Measurements from ENCODE around the gene DYNC1LI2. TPM values are rescaled to one million over a fixed set of nuclear protein-coding genes. Genes with fewer than 3 reads are reported as not detected.
"Not testable (repeated sequence)": the region's sequence is repeated elsewhere in the genome, so short reads cannot be mapped to it uniquely, and the experiment has no call there.

Gene DYNC1LI2
- polyA plus RNA-seq (ENCODE audit: insufficient read length in 3 of 3) = 100 to 1,000 TPM in 1 of 3 donors, 10 to 100 TPM in 2; 96.3 to 104 (median 97.4) TPM

DNA sequence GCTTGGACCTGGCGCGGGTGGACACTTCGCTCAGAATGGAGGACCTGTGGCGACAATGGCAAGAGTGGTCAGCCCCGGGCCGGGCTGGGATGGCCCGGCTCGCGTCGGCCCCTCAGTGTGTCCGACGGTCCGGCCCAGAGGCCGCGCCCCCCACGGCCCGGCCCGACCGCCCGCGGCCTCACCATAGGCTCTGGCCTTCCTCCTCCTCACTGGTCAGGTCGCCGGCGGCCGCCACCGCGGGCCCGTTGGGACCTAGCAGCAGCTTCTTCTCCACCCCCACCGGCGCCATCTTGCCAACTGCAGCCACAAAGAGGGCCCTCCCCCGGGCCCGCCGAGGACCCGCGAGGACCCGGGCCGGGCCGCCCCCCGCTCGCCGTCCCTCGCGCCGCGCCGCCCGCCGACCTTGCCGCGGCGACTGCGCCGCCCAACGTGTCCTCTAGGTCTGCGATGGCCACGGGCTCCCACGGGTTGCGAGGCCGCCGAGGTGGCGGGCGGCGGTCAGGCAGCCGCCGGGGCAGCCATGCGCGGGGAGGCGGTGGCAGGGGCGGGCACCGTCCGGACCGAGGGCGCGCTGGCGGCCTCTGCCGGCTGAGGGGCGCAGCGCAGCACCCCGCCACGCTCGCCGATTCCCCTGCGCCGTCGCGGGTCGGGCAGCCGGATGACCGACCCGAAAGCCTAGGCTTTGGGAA lies at the start of gene DYNC1LI2:
DYNC1LI2 (minus strand) TSS at position 307 of the 689 bp plus-strand sequence; CDS start at position 289, 18 bp downstream.
- DNase-seq (ENCODE audit: low read depth in 3 of 3, low spot score in 2 of 3) = peak in 2 of 3 donors; percentile 45 to 51

DNA sequence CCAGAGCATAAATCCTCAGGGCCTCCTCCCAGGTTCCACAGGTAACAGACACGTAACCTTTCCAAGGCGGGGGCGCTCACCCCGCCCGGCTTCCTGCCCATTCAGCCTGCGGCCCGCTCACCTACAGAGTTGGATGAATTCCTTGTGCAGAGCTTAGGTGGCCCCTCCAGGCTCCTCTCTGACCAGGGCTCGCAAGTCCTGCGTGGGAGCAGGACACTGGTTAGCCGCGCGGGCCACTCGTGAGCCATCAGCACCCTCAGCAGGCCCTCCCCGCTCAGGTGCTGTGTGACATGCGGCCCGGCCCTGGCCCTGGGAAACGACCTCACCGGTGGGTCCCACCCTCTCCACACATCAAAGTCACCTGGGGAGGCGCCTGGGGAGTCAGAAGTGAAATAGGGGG lies 49.4 kb upstream of the DYNC1LI2 start:
- no peak for DNase-seq (ENCODE audit: low read depth in 3 of 3, low spot score in 2 of 3)

DNA sequence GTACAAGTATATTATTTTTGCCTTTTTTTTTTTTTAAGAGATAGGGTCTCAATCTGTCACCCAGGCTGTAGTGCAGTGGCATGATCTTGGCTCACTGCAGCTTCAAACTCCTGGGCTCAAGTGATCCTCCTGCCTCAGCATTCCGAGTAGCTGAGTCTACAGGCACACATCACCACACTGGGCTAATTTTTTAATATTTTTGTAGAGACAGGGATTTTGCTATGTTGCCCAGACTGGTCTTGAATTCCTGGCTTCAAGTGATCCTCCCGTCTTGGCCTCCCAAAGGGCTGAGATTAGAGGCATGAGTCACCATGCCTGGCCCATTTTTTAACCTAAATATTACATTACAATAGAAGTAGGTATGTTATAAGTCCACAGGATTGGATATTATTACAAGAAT lies 46.8 kb upstream of the DYNC1LI2 start:
- no peak for DNase-seq (ENCODE audit: low read depth in 3 of 3, low spot score in 2 of 3)

DNA sequence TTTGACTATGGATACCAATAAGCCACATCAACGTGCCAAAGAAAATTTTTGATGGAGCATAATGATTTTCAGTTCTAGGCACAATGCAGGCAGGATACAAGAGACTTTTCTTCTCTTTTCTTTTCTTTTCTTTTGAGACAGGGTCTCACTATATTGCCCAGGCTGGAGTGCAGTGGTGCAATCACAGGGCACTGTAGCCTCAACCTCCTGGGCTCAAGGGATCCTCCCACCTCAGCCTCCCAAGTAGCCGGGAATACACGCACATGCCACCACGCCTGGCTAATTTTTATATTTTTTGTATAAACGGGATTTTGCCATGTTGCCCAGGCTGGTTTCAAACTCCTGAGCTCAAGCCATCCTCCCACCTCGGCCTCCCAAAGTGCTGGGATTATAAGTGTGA lies 42.6 kb upstream of the DYNC1LI2 start:
- DNase-seq (ENCODE audit: low read depth in 3 of 3, low spot score in 2 of 3) = not testable (repeated sequence)

DNA sequence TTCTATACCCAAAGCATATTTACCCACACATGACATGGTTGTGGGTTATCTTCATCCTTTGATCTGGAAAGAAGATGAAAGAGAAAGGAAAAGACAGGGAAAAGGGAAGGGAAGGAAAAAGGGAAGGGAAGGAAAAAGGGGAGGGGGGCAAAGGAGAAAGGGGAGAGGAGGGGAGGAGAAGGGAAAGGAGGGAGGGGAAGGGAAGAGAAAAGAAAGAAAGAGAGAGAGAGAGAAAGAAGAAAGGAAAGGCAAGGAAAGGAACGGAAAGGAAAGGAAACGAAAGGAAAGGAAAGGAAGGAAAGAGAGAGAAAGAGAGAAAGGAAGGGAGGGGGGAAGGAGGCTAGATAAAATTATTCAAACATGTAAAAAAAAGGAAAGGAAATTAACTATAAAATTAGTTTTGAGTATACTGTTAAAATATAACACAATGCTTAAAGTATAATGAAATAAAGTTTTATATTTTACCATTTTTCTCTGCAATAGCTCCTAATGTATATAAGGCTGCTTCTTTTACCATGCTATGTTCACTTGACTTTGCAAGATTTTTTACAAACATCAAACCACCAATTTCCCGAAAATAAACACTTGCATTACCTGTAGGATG lies 38.8 kb upstream of the DYNC1LI2 start:
- DNase-seq (ENCODE audit: low read depth in 3 of 3, low spot score in 2 of 3) = no peak

DNA sequence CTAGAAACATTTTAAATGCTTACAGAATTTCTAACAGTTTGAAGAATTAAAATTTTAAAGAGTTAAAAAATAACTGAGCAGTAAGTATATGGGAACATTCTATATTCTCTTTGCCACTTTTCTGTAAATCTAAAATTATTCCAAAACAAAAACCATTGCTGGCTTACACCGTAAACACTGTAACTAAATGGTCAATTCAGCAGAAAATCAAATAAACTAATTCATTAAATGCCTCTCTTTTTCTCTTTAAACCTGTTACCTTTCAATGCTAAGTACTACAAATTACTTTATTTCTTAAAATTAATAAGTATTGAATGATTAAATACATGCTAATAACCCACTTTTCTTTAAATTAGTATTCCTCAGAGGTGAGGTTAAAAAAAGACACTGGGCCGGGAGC lies 36.0 kb upstream of the DYNC1LI2 start:
- no peak for DNase-seq (ENCODE audit: low read depth in 3 of 3, low spot score in 2 of 3)

DNA sequence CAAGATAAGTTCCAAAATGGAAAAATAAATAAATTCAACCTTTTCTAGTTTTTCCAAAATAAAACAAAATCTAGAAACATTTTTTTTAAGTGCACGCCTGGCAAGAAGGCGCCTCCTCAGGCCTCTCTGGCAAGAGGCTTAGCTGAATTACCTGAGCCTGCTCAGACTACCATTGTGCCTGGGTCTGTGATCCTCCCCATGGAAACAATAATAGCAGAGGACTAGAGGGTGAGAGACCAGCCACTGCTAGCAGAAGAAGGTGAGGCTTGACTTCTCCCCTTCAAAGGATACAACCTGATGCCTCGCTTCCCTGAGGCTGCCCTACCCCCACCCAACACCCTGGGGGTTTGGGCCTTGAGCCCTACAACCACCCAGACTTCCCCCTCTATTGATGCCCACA lies 35.1 kb upstream of the DYNC1LI2 start:
- no peak for DNase-seq (ENCODE audit: low read depth in 3 of 3, low spot score in 2 of 3)

DNA sequence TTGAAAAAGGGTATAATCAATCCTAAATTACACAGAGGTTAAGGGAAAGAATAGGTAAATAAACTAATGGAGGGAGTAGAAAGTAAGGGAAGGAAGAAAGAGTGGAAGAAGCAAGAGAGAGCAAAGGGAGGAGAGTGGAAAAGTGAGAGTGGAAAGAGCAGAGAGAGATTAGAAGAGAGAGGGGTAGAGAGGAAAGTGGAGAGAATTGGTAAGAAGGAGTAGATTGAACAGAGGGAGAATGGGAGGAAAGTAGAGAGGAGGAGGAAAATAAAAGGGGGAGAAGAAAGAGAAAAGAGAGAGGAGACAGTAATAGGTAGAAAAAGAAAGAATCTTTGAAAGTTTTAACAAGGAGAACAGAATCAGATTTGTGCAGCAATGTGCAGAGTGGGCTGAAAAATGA lies 25.0 kb upstream of the DYNC1LI2 start:
- DNase-seq (ENCODE audit: low read depth in 3 of 3, low spot score in 2 of 3) = no peak

DNA sequence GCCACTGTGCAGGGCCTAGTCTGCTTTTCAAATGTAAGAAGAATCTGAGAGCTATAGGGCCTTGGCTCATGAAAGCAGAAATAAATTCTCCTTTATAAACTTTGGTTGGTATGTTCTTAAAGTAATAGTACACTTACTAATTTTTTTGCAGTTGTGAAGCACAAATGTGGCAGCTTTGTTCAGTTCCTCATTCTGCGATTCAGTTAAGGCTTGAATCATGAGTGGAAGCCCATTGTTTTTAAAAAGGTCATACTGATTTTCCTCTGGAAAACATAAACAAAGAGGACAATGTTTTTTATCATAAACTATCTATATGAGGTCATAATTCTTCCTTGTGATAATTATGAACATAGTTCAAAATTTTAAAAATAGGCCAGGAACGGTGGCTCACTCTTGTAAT lies 23.6 kb upstream of the DYNC1LI2 start:
- no peak for DNase-seq (ENCODE audit: low read depth in 3 of 3, low spot score in 2 of 3)

DNA sequence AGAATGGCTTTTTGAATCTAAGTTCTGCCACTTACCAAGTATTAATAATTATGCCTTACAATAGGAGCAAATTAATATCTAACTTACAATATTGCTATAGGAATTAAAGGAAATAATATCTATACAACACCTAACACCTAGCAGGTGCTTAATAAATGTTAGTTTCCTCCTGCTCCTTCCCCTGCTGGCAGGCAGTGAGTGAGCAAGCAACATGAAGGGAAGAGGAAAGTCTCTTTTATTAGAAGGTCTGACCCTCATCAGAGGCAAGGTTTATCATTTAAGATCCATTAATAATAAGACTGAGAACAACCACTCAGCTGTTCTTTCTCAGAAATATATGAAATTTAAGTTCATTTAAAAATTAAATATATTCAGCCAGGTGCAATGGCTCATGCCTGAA lies 6.7 kb upstream of the DYNC1LI2 start:
- no peak for DNase-seq (ENCODE audit: low read depth in 3 of 3, low spot score in 2 of 3)

DNA sequence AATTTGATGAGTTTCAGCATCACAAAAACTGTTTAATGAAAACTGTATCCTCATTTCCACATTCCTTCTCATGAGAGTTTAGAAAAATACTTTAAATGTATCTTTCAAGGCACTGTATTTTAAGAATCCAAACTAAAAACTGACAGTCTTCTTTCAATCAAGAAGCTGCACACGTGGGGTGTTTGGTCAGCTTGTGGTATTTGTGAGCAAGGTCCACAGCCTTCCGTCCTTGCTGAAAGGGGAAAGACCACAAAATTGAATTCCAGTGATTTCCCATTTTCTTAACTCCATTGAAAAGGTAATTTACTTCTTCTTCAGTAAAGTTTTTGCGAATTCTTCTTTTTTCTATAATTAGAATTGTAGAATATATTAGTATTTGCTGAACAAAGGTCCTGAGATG lies 3.4 kb upstream of the DYNC1LI2 start:
- no peak for DNase-seq (ENCODE audit: low read depth in 3 of 3, low spot score in 2 of 3)

DNA sequence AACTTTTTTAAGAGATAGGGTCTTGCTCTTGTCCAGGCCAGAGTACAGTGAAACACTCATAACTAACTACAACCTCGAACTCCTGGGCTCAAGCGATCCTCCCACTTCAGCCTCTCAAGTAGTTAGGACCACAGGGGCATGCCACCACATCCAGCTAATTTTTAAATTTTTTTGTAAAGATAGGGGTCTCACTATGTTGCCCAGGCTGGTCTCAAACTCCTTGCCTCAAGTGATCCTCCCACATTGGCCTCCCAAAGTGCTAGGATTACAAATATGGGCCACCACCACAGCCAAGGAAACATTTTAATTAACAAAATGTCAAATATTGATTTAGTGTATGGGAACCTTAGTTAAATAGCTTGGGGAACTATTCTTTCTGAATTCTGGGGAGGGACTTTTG lies 2.8 kb upstream of the DYNC1LI2 start:
- DNase-seq (ENCODE audit: low read depth in 3 of 3, low spot score in 2 of 3) = no peak

DNA sequence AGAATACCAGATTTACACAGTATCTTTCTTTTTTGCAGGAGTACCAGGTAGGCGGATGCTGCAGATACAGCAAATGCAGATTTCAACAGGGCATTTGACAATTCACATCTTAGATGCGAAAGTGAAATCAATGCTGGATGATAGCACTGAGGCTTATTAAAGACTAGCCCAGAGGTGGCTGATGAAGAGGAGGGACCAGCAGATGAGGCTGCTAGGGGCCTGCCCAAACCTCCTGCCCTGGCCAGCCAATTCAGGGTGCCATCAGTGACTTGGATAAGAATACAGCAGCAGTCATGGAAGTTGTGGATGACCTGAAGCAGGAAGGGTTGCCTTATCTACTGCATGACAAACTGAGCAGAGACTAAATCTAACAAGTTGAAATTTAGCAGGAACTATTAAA lies 1.5 kb upstream of the DYNC1LI2 start:
- DNase-seq (ENCODE audit: low read depth in 3 of 3, low spot score in 2 of 3) = no peak

DNA sequence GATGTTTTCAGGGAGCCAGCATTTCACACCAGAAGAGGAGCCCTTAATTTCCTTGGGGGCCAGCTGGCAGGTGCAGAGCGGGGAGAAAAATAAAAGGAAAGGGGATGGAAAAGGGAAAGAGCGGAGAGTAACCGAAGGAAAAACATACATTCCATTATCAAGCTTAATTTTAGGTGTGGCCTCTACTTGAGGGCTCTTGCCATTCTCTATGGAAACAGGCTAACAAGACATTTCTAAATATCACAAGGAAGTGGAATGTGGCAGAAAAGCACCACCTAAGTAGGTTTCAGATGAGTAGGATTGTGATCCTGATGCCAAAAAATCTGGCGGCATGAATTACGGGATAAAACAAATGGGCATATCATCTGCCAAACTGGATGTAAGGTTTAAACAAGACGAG lies 970 bp upstream of the DYNC1LI2 start:
- no peak for DNase-seq (ENCODE audit: low read depth in 3 of 3, low spot score in 2 of 3)

DNA sequence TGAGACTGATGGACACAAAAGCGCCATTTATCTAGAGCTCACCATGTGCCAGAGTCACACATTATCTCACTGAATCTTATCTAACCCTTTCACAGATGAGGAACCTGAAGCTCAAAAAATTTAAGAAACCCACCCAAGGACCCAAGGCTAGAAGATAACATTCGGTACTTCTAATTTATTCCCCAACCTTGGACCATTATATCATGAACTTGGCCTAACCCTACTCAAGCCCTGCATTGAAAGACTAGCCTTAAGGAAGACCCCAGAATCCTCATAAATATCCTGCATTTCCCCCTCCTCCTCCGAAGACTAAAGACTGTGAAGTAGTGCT lies 548 bp upstream of the DYNC1LI2 start:
- DNase-seq (ENCODE audit: low read depth in 3 of 3, low spot score in 2 of 3) = no peak

DNA sequence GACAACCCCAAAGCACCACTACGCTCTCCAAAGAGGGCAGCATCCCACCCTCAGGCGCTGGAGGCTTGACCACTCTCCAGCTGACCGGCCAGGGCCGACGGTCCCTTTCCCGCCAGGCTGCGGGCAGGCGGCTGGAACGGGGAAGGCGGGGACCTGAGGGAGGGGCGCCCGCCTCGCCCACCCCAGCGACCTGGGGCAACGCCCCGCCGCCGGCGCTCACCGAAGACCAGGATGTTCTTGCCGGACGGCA lies 431 bp downstream of the DYNC1LI2 start:
- DNase-seq (ENCODE audit: low read depth in 3 of 3, low spot score in 2 of 3) = no peak

DNA sequence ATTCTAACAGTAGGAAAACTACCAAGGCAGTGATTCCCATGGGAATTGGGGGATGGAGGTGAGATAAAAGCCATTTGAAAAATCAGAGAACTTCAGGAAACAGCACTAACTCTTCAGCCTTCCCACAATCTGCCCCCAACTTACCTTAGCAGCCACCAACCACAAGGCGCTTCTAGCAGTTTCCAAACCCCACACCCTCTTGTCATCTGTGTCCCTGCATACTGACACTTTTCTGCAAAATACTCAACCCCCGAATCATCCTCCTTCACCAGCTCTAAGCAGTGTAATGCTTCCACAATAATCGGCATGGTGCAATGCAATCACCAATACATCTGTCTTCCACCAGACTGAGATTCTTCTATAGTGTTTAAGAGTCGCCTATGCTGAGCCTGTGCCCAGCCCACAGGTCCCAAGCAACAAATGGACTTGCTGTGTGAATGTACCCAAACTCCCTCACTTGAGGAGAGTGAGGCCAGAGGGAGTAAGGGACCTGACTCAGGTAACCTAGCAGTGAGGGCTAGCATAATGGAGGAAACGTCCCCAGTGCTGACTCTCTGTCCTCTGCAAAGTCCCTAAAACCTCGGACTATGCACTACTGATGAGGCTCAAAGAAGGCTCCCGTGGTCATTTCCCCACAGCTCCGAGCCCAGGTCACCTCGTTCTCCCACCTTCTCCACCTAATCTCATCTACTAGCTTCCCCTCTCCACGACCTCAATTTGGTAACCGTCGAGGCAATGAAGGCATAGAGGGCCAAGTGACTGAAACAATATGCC lies 943 bp downstream of the DYNC1LI2 start:
- no peak for DNase-seq (ENCODE audit: low read depth in 3 of 3, low spot score in 2 of 3)

DNA sequence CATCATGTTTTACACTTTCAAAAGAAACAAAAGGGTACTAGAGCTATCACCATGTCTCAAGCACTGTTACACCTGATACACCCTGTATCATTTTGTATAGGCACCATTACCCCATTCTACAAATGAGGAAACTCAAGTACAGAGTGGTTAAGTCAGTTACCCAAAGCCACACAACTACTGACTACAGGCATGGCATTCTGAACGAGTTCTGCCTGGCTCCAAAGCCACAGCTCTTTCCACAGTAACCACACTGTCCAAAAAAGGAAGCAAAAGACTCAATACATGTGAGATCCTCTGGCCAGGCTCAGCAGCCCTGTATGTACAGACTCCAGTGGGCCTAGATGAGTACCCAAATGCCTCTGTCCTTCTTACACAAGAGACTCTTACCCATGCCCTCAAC lies 4.7 kb downstream of the DYNC1LI2 start:
- no peak for DNase-seq (ENCODE audit: low read depth in 3 of 3, low spot score in 2 of 3)

DNA sequence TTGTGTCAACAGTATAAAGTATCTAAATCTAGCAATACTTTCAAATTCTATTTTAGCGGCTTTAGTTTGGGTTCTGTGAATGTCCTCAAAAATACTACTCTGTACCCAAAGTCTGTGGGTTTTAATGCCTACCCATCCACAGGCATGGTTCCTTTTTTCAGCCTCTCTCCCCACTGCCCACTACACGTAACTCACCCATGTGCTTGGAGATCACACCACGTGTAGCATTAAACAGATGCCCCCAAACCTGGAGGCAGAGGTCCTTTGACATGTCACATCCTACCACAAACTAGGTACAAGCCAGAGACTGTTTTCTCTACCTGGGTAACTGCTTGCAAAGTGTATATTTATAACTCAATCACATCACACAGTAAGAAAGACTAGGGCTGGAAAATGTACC lies 5.4 kb downstream of the DYNC1LI2 start:
- DNase-seq (ENCODE audit: low read depth in 3 of 3, low spot score in 2 of 3) = no peak

DNA sequence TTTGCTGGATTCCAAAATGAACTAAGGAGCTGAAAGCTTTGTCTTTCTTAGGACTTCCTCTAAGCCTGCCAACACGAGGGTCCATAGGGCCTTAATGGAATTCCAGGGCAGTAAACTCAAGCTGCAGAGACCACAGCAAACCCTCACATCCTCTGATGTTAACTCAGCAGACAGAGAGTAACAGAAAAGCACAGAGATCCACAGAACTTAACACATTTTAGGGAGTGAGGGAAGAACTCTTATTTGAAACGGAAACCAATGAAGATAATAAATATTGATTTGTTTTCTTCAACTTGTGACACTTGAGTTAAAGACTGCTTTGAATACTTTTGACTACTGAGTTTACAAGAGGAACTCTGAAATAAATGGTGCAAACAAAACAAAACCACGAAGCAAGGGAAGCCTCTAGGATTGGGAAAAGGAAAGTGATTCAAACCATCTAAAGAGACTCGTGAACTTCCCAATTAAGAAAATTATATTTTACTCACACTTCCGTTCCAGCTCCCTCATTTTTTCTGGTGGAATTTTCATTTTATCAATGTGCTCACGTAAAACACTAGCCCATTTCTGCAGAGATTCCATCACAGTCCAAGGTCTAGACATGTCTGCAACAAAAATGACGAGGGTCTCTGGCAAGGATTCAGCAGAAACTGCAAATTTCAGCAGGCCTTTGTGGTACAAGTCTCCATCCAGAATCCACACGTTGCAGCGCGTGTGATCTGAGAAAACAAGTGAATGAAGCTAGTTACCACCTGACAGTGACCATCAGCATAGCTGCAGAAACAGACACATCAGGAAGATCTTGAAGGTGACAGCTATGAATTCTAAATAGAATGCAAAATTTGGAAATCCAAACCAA lies 9.2 kb downstream of the DYNC1LI2 start:
- DNase-seq (ENCODE audit: low read depth in 3 of 3, low spot score in 2 of 3) = no peak

DNA sequence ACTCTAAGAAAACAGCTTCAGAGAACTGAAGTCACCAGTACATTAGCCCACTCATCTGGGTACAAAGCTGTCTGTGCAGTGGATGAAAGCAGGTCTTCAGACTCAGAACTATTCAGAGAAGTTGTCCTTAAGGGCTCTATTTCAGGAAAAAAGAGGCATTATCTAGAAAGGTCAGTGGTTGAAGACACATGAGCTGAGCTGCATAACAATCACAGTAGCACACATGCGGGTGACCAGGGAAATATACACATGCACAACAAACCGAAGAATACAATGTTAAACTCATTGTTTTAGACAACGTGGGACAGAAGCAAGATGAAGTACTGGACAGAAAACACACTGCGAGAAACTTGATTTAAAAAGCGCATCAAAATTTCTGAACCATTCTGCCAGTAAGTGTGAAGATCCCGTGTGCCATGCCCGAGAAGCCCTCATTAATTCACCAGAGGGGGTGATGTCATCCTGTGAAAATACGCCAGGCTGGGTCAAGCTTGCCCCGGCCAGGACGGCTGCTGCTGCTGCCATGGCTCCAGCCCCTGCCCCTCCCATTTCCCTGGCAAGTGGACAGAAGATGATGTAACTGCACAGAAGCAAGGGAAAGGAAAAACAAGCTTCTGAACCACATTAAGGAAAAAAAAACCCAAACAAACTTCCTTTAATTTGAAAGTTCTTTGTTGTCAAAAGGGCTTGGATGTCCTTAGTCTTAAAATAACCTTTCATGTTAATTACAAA lies 10.1 kb downstream of the DYNC1LI2 start:
- DNase-seq (ENCODE audit: low read depth in 3 of 3, low spot score in 2 of 3) = peak in 1 of 3 donors; percentile 47

Measured in right renal cortex interstitium (tissue), 3 donors.